SU-DHL-6 (cell line): Measurements from ENCODE around the gene SPEG.

Experiments
- H2AFZ ChIP-seq: fragments of 200-600 bp; sonication (generic); 2 replicates; pipeline ENCODE4 v1.6.1; 2014; ENCODE audit warnings: low read depth, mild to moderate bottlenecking, moderate library complexity, mixed read lengths, antibody characterized with exemption, low read length; ENCODE audit not compliant: severe bottlenecking
- H3F3A ChIP-seq: fragments of 200-600 bp; shearing (Covaris generic); 2 replicates; pipeline ENCODE4 v1.6.0; 2016; ENCODE audit warnings: antibody characterized with exemption, mild to moderate bottlenecking; ENCODE audit not compliant: insufficient read depth
- H3K27ac ChIP-seq: fragments of 200-600 bp; sonication (generic); 2 replicates; pipeline ENCODE4 v1.5.1; 2016; ENCODE audit warnings: low read depth, mild to moderate bottlenecking, low read length, moderate library complexity, mixed read lengths
- H3K27me3 ChIP-seq: fragments of 200-600 bp; sonication (generic), shearing (Covaris generic); 2 replicates; pipeline ENCODE4 v1.6.0; 2014; ENCODE audit warnings: mild to moderate bottlenecking, low read length
- H3K36me3 ChIP-seq: fragments of 200-600 bp; sonication (generic); 2 replicates; pipeline ENCODE4 v1.6.1; 2014; ENCODE audit warnings: mild to moderate bottlenecking, low read length, mixed read lengths
- H3K4me2 ChIP-seq: fragments of 300-600, 200-600 bp; shearing (Covaris generic), sonication (generic); 2 replicates; pipeline ENCODE4 v1.6.0; 2014; ENCODE audit warnings: low read length, low read depth, mild to moderate bottlenecking; ENCODE audit not compliant: poor library complexity, severe bottlenecking
- H3K4me3 ChIP-seq: fragments of 200-600 bp; sonication (generic); 2 replicates; pipeline ENCODE4 v1.5.1; 2014; ENCODE audit warnings: antibody characterized with exemption, low read length, mild to moderate bottlenecking, mixed read lengths; ENCODE audit not compliant: insufficient read depth, poor library complexity, severe bottlenecking
- H3K79me2 ChIP-seq: fragments of 200-600 bp; sonication (generic); 2 replicates; pipeline ENCODE4 v1.6.1; 2014; ENCODE audit warnings: mild to moderate bottlenecking, low read length, moderate library complexity; ENCODE audit not compliant: insufficient read depth
- H3K9ac ChIP-seq: fragments of 200-600 bp; sonication (generic); 2 replicates; pipeline ENCODE4 v1.7.0; 2014; ENCODE audit warnings: mild to moderate bottlenecking, low read length
- H3K9me2 ChIP-seq: fragments of 200-600 bp; sonication (generic); replicated peaks from 2 replicates; pipeline ENCODE4 v1.6.1; 2014; ENCODE audit warnings: low read length; ENCODE audit not compliant: insufficient read depth
- H3K9me3 ChIP-seq: fragments of 200-600 bp; sonication (generic); 2 replicates; pipeline ENCODE4 v1.6.1; 2014; ENCODE audit warnings: low read length, mixed read lengths; ENCODE audit not compliant: insufficient read depth
- H4K20me1 ChIP-seq: fragments of 200-600 bp; sonication (generic); 2 replicates; pipeline ENCODE4 v1.6.1; 2014; ENCODE audit warnings: low read depth, mild to moderate bottlenecking, antibody characterized with exemption, low read length, moderate library complexity, mixed read lengths
- CTCF ChIP-seq: fragments of 200-600 bp; sonication (generic); IDR thresholded peaks from one replicate; pipeline ENCODE4 v1.5.1; 2017; ENCODE audit warnings: antibody characterized with exemption, mild to moderate bottlenecking, low read length, moderate library complexity; ENCODE audit not compliant: insufficient read depth, poor library complexity, severe bottlenecking
- EZH2phosphoT487 ChIP-seq: fragments of 200-600 bp; sonication (generic), shearing (Covaris generic); conservative IDR thresholded peaks from 2 replicates; pipeline ENCODE4 v1.6.1; 2018; ENCODE audit warnings: mild to moderate bottlenecking, antibody characterized with exemption, low read length, moderate library complexity, mixed read lengths

The SPEG gene

GRCh38 chr2:219477815-219478214 is 43.2 kb downstream of the SPEG start:
- no peak overlapping the region for H3K9ac ChIP-seq
- H3F3A ChIP-seq: no peaks in the 10 kb centered on the region
- H3K9me3 ChIP-seq: no peaks in the 10 kb centered on the region
- H3K4me2 ChIP-seq: no peak overlapping the region
- H3K27ac ChIP-seq: no peak overlapping the region
- H3K79me2 ChIP-seq: no peaks in the 10 kb centered on the region
- H3K36me3 ChIP-seq: no peaks in the 10 kb centered on the region
- H3K27me3 ChIP-seq: no peaks in the 10 kb centered on the region
- no peaks in the 10 kb centered on the region for H4K20me1 ChIP-seq
- H3K9me2 ChIP-seq: no peaks in the 10 kb centered on the region
- H3K4me3 ChIP-seq: no peak overlapping the region
- TF ChIP-seq EZH2phosphoT487: no peak
- no peak for TF ChIP-seq CTCF
- no peak overlapping the region for H2AFZ ChIP-seq

DNA sequence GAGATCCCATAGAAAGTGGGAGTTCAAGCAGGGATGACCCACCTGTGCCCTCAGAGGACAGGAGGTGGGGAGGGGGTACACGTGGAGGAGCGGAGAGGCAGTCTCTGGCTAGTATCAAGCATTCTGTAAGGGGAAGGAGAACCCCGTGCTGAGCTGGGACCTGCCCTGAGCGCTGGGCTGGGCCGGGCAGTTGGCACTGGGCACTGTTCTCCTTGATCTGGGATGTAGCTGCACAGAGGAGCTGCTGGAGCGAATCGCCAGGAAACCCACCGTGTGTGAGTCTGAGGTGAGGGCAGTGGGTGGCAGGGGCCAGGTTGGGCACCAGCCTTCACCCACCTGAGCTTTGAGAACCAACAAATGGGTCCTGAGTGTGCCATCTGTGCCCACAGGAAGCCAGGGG is 44.3 kb downstream of the SPEG start:
- Histone ChIP-seq H3K4me2 (no peak overlapping the region), H3K27me3 (no peaks in the 10 kb centered on the region), H3K9me2 (no peaks in the 10 kb centered on the region), H3K27ac (no peak overlapping the region), H2AFZ (no peak overlapping the region), H3K9me3 (no peaks in the 10 kb centered on the region), H3F3A (no peaks in the 10 kb centered on the region), H3K36me3 (no peaks in the 10 kb centered on the region), H4K20me1 (no peaks in the 10 kb centered on the region), H3K4me3 (no peak overlapping the region), H3K79me2 (no peaks in the 10 kb centered on the region), H3K9ac (no peak overlapping the region)
- TF ChIP-seq CTCF: no peak
- TF ChIP-seq EZH2phosphoT487: no peak

- Histone ChIP-seq H4K20me1 (no peaks in the 10 kb centered on the region), H3K27me3 (no peaks in the 10 kb centered on the region), H3K79me2 (no peaks in the 10 kb centered on the region), H2AFZ (no peak overlapping the region), H3K9me2 (no peaks in the 10 kb centered on the region), H3K4me3 (no peak overlapping the region), H3F3A (no peaks in the 10 kb centered on the region), H3K9me3 (no peaks in the 10 kb centered on the region), H3K36me3 (no peaks in the 10 kb centered on the region), H3K4me2 (no peak overlapping the region), H3K27ac (no peak overlapping the region), H3K9ac (no peak overlapping the region)
- TF ChIP-seq CTCF: no peak
- TF ChIP-seq EZH2phosphoT487: no peak
These were observed 45.4 kb downstream of the SPEG start for GRCh38 chr2:219480004-219480403.
